Stimulated activated CD4-positive, alpha-beta T cell treated with anti-CD3 and anti-CD28 coated beads, Interleukin-1b, Interleukin-23, amount 100 ng/mL, for 24 hours (primary cell): ENCODE data around the gene SND1.
"Not testable (repeated sequence)": the region's sequence is repeated elsewhere in the genome, so short reads cannot be mapped to it uniquely, and the experiment has no call there.

Experiments
- DNase-seq, 4 experiments: peaks; one replicate each; pipeline ENCODE4 v3.0.0-alpha.2; 2020; ENCODE audit warnings: low read depth in 4 of 4, low spot score in 1 of 4

Gene SND1

GRCh38 chr7:127953423-127954356 lies 301.7 kb downstream of the SND1 start:
- DNase-seq = no peak

- DNase-seq = no peak
Observed at GRCh38 chr7:127954357-127954748, 302.4 kb downstream of the SND1 start.

GRCh38 chr7:127955051-127955531 lies 303.1 kb downstream of the SND1 start:
- DNase-seq = no peak

- DNase-seq = no peak
Observed at GRCh38 chr7:127957886-127958285, 305.9 kb downstream of the SND1 start.

GRCh38 chr7:127959770-127960169 lies 307.8 kb downstream of the SND1 start:
- DNase-seq = no peak

- DNase-seq = no peak
Observed at GRCh38 chr7:127961786-127962453, 309.9 kb downstream of the SND1 start.

- no peak for DNase-seq
Observed at GRCh38 chr7:127962589-127963361, 310.8 kb downstream of the SND1 start.

GRCh38 chr7:127963850-127964249 lies 311.9 kb downstream of the SND1 start:
- DNase-seq = not testable (repeated sequence)

- DNase-seq = no peak
Observed at GRCh38 chr7:127967281-127967680, 315.3 kb downstream of the SND1 start.

GRCh38 chr7:127968547-127968946 lies 316.6 kb downstream of the SND1 start:
- no peak for DNase-seq

- DNase-seq = no peak
Observed at GRCh38 chr7:127973832-127974231, 321.8 kb downstream of the SND1 start.

- DNase-seq = no peak
Observed at GRCh38 chr7:127974446-127975035, 322.5 kb downstream of the SND1 start.

GRCh38 chr7:127976056-127976737 lies 324.2 kb downstream of the SND1 start:
- DNase-seq = no peak

GRCh38 chr7:127976738-127977120 lies 324.7 kb downstream of the SND1 start:
- DNase-seq = no peak

GRCh38 chr7:127978421-127978820 lies 326.4 kb downstream of the SND1 start:
- DNase-seq = no peak

- DNase-seq = no peak
Observed at GRCh38 chr7:127979113-127979727, 327.2 kb downstream of the SND1 start.

- DNase-seq = no peak
Observed at GRCh38 chr7:127979728-127980126, 327.7 kb downstream of the SND1 start.

- DNase-seq = no peak
Observed at GRCh38 chr7:127980901-127981300, 328.9 kb downstream of the SND1 start.

- no peak for DNase-seq
Observed at GRCh38 chr7:127981965-127982364, 330.0 kb downstream of the SND1 start.

- DNase-seq = no peak
Observed at GRCh38 chr7:127983804-127984332, 331.9 kb downstream of the SND1 start.
